ENCODE data around the gene AP1G1. TPM values are rescaled to one million over a fixed set of nuclear protein-coding genes. Genes with fewer than 3 reads are reported as not detected.

Gene AP1G1
- total RNA-seq, 1 donor from 2014 or later, result 56.0 TPM

DNA sequence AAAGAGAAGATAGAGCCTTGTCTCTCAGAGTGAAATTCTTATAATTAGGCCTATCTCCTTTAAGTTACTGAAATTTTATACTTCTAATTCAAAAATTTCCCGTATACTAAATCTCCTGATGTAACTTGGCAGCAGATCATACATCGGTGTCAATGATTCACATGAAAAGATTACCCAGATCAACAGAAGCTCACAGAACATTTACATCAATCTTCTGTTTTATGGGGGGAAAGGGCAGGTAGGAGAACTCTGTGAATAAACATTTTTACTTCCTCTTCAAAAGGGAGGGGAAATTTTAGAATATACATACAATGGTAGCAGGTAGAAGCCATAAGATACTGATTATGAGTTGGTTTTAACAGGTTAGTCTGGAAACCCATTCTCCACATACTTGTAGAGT is 127.3 kb downstream of the AP1G1 start:
- TF ChIP-seq, protein P1, sequence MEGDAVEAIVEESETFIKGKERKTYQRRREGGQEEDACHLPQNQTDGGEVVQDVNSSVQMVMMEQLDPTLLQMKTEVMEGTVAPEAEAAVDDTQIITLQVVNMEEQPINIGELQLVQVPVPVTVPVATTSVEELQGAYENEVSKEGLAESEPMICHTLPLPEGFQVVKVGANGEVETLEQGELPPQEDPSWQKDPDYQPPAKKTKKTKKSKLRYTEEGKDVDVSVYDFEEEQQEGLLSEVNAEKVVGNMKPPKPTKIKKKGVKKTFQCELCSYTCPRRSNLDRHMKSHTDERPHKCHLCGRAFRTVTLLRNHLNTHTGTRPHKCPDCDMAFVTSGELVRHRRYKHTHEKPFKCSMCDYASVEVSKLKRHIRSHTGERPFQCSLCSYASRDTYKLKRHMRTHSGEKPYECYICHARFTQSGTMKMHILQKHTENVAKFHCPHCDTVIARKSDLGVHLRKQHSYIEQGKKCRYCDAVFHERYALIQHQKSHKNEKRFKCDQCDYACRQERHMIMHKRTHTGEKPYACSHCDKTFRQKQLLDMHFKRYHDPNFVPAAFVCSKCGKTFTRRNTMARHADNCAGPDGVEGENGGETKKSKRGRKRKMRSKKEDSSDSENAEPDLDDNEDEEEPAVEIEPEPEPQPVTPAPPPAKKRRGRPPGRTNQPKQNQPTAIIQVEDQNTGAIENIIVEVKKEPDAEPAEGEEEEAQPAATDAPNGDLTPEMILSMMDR (IDR thresholded peaks at IDR 0.05; ENCODE audit: insufficient read depth, low read length, poor library complexity, severe bottlenecking), result no peak
- DNase-seq (ENCODE audit: low read depth), result no peak
- Histone ChIP-seq H3K27me3 (ENCODE audit: control insufficient read depth, insufficient read depth, low read length) (no peaks in the 10 kb centered on the region), H3K4me3 (ENCODE audit: low read depth, low read length) (no peak overlapping the region), H3K36me3 (ENCODE audit: control insufficient read depth, insufficient read depth, low read length) (no peaks in the 10 kb centered on the region)

Other genes with a start within 250 kb of the AP1G1 start
- 0.07 TPM in 1 of 2 replicates, not detected in the other for gene TAT, start 231.7 kb downstream of the AP1G1 start, total RNA-seq
- 9.7 and 15.7 TPM in 2 replicates for gene MARVELD3, start 182.7 kb downstream of the AP1G1 start, total RNA-seq
- gene PHLPP2, start 84.1 kb downstream of the AP1G1 start, total RNA-seq, result 7.1 and 7.3 TPM in 2 replicates
- gene ATXN1L, start 37.1 kb upstream of the AP1G1 start, total RNA-seq, result 25.7 and 25.9 TPM in 2 replicates
- gene ZNF821, start 75.3 kb upstream of the AP1G1 start, total RNA-seq, result 10.3 and 13.7 TPM in 2 replicates
- gene IST1, start 86.7 kb upstream of the AP1G1 start, total RNA-seq, result 222 and 224 TPM in 2 replicates
- gene PKD1L3, start 191.6 kb upstream of the AP1G1 start, total RNA-seq, result not detected in 2 replicates
- gene DHODH, start 199.9 kb upstream of the AP1G1 start, total RNA-seq, result 7.9 and 19.9 TPM in 2 replicates
- not detected in 2 replicates for gene HP, start 245.7 kb upstream of the AP1G1 start, total RNA-seq